Progenitor cell of endocrine pancreas (in vitro differentiated cells): ENCODE measurements around the gene NEUROG2. TPM values are rescaled to one million over a fixed set of nuclear protein-coding genes. Genes with fewer than 3 reads are reported as not detected.
A peak's percentile ranks its signal among the peaks of the same experiment; 100 is the strongest.

Experiments used
- DNase-seq: peaks from one replicate; pipeline ENCODE4 v3.0.0; 2021; ENCODE audit warnings: low spot score; ENCODE audit not compliant: unreplicated experiment
- H3K27ac Mint-ChIP-seq: 2 replicates; pipeline ENCODE4 v1.8.0; 2021; ENCODE audit warnings: mild to moderate bottlenecking, moderate library complexity, mixed read lengths
- H3K27me3 Mint-ChIP-seq: 2 replicates; pipeline ENCODE4 v1.8.0; 2021; ENCODE audit warnings: mixed read lengths
- H3K36me3 Mint-ChIP-seq: 2 replicates; pipeline ENCODE4 v1.8.0; 2022; ENCODE audit warnings: mixed read lengths; ENCODE audit not compliant: insufficient read depth
- H3K4me1 Mint-ChIP-seq: 2 replicates; pipeline ENCODE4 v1.8.0; 2021; ENCODE audit warnings: low read depth, mixed read lengths
- H3K4me3 Mint-ChIP-seq: 2 replicates; pipeline ENCODE4 v1.8.0; 2021; ENCODE audit warnings: low read depth, mild to moderate bottlenecking, moderate library complexity, mixed read lengths
- H3K9me3 Mint-ChIP-seq: 2 replicates; pipeline ENCODE4 v1.8.0; 2021; ENCODE audit warnings: low read depth, mixed read lengths
- CTCF ChIP-seq: fragments of 200-600 bp; sonication (generic); IDR thresholded peaks from one replicate; pipeline ENCODE4 v1.5.0; 2021; ENCODE audit warnings: antibody characterized with exemption, mild to moderate bottlenecking; ENCODE audit not compliant: unreplicated experiment
- total RNA-seq: library from RNA; stranded (reverse); gene quantifications from 2 replicates; pipeline ENCODE4 v1.2.1, GENCODE V29; 2021

NEUROG2 gene
- total RNA-seq, 1 donor from 2014 or later: not detected

GRCh38 chr4:112520598-112521122 is 4.7 kb upstream of the NEUROG2 start:
- DNase-seq: no peak
- H3K4me3 Mint-ChIP-seq: no peak overlapping the region
- H3K4me1 Mint-ChIP-seq: peaks cover 12% of the 10 kb centered on the region
- H3K36me3 Mint-ChIP-seq: no peaks in the 10 kb centered on the region
- no peak overlapping the region for H3K27ac Mint-ChIP-seq
- peaks cover 97% of the 10 kb centered on the region for H3K27me3 Mint-ChIP-seq
- TF ChIP-seq CTCF: no peak
- no peaks in the 10 kb centered on the region for H3K9me3 Mint-ChIP-seq

- peaks cover 97% of the 10 kb centered on the region for H3K27me3 Mint-ChIP-seq
- DNase-seq: no peak
- peak overlapping the region; percentile 49 for H3K27ac Mint-ChIP-seq
- H3K36me3 Mint-ChIP-seq: no peaks in the 10 kb centered on the region
- no peaks in the 10 kb centered on the region for H3K9me3 Mint-ChIP-seq
- peak; percentile 30 for TF ChIP-seq CTCF
- H3K4me1 Mint-ChIP-seq: peaks cover 15% of the 10 kb centered on the region
- H3K4me3 Mint-ChIP-seq: no peak overlapping the region
Observed at GRCh38 chr4:112519689-112520597, 4.0 kb upstream of the NEUROG2 start.

DNA sequence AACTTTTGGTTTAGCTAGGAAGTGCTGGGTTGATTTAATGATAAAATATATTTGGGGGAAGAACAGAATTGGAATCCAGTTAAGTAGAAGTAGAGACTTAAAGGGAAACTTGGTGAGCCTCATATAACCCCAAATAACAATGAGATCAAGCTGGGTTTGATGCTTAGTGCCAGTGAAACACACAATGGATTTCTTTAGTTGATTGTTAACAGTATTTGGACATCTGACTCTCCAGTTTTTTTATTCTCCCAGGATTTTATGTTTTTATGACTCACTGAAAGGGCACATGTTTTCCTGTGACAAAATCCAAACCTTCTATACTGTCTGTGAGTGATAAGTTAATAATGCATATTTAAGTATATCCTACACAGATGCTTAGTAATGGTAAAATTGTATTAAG is 2.7 kb upstream of the NEUROG2 start:
- Mint-ChIP-seq H3K27ac (no peak overlapping the region), H3K4me3 (no peak overlapping the region), H3K36me3 (no peaks in the 10 kb centered on the region), H3K27me3 (peaks cover 99% of the 10 kb centered on the region), H3K4me1 (peaks cover 19% of the 10 kb centered on the region), H3K9me3 (no peaks in the 10 kb centered on the region)
- DNase-seq: no peak
- no peak for TF ChIP-seq CTCF

DNA sequence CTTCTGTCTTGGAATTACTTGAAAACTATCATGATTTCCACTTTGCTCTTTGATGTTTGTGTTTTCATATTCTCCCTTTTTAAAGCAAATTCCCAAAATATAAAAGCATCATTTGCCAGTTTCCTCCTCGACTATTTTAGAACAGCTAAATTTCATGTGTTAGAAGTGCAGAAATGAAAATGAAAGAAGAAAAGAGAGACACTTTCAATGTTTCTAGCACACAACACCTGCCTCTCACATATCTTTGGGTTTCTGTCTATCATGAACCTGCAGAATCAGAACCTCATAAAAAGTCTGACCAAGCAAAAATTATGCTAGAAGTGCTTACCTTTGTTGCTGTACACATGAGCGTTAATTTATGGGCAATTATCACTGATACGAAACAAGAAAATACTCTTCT is 1.9 kb upstream of the NEUROG2 start:
- Mint-ChIP-seq H3K36me3 (no peaks in the 10 kb centered on the region), H3K4me1 (peaks cover 15% of the 10 kb centered on the region), H3K27ac (no peak overlapping the region), H3K4me3 (no peak overlapping the region), H3K9me3 (no peaks in the 10 kb centered on the region), H3K27me3 (peaks cover 98% of the 10 kb centered on the region)
- TF ChIP-seq CTCF: no peak
- no peak for DNase-seq

DNA sequence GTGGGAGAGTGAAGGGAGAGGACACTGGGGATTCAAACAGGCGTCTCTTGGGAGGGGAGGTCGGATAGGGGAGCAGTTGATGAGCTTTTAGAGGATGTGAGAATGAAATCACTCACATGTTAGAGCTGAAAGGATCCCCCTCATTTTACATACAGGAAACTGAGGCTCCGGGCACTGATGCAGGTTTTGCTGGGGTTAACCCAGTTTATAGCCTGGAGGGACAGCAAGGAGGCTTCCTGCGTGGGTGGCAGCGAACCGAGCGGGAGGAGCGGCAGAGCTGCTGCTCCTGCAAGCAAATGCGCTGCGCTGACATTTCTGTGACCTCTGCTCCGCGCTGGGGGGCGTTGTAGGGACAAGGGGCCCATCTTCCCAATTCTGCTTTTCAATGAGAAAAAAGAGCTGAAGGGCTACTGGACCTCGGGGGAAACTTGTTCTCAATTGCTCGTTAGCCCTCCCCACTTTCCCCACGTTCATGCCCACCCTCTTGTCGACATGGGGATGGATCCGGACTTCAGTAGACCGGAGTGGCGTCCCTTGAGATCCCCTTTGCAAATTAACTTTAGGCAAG is 1.2 kb upstream of the NEUROG2 start:
- no peak for DNase-seq
- peaks cover 98% of the 10 kb centered on the region for H3K27me3 Mint-ChIP-seq
- TF ChIP-seq CTCF: no peak
- no peak overlapping the region for H3K4me3 Mint-ChIP-seq
- no peak overlapping the region for H3K27ac Mint-ChIP-seq
- H3K4me1 Mint-ChIP-seq: peaks cover 15% of the 10 kb centered on the region
- no peaks in the 10 kb centered on the region for H3K9me3 Mint-ChIP-seq
- H3K36me3 Mint-ChIP-seq: no peaks in the 10 kb centered on the region
